OCI-M1 (cell line): ENCODE measurements around the gene HMGB2.

Experiments
- DNase-seq: peaks from one replicate; lab custom pipeline; 2025; lab: John Stamatoyannopoulos, UW

HMGB2 gene

DNA sequence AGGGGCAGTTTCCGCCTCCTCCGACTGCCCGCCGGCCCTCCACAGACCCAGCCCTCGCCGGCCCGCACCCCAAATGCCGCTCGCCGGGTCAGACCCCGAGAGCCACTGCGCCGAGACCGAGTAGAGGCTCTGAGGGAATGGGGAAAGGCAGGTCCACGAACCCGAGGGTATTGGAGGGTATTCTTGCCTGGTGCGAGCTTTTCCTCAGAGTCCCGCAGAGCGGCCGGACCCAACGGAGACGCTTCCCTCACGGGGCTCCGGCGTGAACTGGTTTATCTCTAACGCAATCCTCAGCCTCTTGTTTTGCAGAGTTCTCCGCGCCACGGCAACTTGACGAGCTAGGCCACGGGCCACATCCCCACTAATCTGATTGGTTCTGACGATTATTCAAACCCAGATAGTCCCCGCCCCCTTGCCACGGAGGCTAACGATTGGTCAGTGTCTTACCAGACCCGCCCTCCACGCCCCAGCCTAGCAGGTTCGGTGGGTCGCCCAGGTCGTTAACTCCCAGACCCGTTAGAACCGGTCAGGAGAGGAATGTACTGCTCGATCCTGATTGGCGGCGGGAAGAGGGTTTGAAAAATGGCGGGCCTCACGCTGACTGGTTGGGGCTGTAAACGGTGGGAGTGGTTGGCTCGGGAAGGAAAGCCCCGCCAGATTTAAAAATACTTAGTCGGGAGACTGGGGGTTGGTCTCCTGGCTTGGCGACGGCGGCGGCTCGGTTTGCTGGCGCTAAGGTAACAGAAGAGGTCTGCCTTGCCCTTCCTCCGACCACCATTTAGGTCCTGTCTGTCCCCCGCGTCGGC, at the start of gene HMGB2:
Gene HMGB2, minus strand, starts transcription at position 274 of the 806 bp plus-strand sequence. CDS start 709 bp downstream, outside the sequence.
- DNase-seq = peak; percentile 100

GRCh38 chr4:173382349-173382748, 48.2 kb upstream of the HMGB2 start:
- DNase-seq = no peak

- DNase-seq = peak; percentile 28
Observed at GRCh38 chr4:173381610-173382009, 47.5 kb upstream of the HMGB2 start.

DNA sequence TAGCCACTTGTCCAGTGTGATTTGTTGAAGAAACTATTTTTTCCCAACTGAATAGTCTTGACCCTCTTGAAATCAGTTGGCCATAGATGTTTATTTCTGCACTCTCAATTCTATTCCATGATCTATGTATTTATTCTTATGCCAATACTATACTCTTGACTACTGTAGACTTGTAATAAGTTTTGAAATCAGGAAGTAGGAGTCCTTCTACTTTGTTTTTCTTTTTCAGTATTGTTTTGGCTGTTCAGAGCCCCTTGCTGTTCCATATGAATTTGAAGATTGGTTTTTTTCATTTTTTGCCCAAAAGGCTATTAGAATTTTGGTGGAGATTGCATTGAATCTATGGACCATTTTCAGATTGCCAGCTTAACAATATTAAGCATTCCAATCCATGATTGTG, 46.8 kb upstream of the HMGB2 start:
- DNase-seq = no peak

DNA sequence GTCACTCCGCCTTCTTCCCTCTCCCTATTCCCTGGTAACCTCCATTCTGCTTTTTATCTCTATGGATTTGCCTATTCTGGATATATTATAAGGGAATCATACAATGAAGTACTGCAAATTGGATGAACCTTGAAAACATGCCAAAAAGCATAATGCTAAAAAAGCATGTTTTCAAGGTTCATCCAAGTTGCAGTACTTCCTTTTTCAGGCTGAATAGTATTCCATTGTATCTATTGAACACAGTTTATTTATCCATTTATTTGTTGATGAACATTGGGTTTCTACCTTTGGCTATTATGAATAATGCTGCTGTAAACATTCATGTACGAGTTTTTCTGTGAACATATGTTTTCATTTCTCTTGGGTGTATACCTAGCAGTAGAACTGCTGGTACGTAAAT, 45.8 kb upstream of the HMGB2 start:
- DNase-seq = no peak

- no peak for DNase-seq
Observed at GRCh38 chr4:173374588-173374987, 40.4 kb upstream of the HMGB2 start.

- DNase-seq = peak; percentile 80
Observed at GRCh38 chr4:173371292-173372192, 37.4 kb upstream of the HMGB2 start.

DNA sequence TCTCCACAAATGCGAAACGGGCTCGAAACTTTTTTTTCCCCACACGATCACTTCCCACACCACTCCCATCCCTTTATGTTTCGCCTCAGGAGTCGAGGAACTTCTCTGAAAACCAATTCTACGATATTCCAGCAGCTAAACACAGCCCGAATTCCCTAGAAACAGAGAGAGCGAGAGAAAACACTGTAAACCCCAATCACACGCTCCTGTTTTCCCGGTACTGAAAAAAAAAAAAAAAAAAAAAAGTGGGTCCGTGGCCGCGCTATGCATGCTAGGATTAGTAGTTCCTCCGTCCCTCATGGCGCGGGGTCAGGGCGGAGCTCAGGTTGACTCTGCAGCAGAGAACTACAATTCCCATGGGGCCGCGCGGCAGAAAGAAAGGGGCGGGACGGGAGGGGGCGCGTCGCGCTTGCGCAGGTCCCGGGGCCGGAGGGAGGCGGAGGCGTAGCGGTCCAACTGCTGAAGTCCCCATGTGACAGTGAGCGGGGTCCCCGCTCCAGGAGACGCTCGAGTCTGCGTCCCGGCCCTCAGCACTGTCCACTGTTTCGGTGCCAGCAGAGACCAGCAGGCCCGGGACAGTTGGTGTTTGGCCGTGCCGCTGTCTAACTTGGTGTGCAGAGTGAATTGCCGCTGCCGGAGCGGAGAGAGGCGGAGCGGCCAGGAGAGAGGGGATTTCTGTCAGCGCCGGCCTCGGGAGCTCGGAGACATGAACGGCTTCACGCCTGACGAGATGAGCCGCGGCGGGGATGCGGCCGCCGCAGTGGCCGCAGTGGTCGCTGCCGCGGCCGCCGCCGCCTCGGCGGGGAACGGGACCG, 36.5 kb upstream of the HMGB2 start, which contains the start of gene SAP30:
Gene SAP30, plus strand, starts transcription at position 478 of the 815 bp plus-strand sequence. Its CDS starts 229 bp downstream, at position 707.
- peak; percentile 99 for DNase-seq

- DNase-seq = no peak
Observed at GRCh38 chr4:173370130-173370476, 35.9 kb upstream of the HMGB2 start.

GRCh38 chr4:173367946-173368345, 33.8 kb upstream of the HMGB2 start:
- peak; percentile 80 for DNase-seq

- peak; percentile 25 for DNase-seq
Observed at GRCh38 chr4:173367285-173367684, 33.1 kb upstream of the HMGB2 start.

DNA sequence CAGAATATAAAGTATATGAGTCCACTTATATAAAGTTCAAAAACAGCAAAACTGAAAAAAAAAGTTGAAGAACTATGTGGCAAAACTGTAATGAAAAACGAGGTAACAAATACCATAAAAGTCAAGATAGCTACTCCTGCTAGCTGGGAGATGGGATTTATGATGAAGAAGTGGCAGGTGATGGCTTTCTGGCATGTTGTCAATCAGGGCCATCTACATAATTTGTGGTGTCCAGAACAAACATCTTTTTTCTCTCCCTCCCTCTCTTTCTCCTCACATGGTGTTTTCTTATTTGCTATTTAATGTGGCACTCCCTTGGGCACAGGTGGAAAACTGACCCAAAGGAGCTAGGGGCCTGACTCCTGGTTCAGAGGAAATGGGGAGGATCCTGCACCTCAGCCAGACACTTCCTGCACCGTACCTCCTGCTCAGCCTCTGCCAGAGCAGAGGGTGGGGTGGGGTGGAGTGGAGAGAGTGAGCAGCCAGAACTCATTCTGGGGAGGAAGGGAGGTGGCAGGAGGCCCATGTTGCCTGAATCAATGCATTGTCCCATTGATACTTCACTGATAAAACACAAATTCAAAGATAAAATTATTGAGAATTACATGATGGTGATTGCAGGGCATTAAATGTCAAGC, 31.3 kb upstream of the HMGB2 start:
- DNase-seq = no peak

DNA sequence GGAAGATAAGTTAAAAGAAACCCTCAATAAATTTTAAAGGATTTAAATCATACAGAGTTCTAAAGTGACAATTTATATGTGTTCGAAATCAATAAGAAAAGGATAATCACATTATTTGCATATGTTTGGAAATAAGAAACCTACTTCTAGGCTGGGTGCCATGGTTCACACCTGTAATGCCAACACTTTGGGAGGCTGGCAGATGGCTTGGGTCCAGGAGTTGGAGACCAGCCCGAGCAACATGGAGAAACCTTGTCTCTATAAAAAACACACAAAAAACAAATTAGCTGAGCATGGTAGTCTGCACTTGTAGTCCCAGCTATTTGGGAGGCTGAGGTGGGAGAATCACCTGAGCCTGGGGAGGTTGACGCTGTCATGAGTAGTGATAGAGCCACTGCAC, 28.5 kb upstream of the HMGB2 start:
- no peak for DNase-seq

DNA sequence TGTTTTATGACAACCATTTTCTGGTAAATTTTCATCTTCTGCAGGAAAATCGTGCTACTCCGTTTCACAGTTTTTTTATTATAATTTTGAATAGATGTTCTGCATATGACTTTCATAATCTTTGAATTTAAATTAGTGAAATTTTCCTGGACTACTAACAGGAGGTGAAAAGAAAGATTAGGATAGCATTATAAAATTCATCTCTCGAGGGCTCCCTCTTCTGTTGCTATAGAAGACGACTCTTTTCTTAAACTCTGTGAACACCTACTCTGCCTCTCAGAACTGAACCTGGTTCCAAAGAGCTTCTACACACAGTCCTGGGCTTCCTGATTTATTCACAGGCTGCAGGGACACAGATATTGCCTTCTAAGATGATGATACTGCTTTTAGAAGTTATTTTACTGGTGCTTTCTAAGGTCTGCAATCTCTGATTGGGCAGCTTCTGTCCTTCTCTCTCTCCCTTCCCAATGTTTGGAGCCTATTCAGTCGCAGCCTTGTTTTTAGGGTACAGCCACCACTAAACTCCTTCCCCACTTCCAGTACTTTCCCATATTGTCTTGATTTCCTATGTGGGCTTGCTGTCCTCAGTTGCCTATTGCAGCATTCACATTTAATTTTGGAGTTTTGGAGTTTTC, 26.5 kb upstream of the HMGB2 start:
- DNase-seq = peak; percentile 66

DNA sequence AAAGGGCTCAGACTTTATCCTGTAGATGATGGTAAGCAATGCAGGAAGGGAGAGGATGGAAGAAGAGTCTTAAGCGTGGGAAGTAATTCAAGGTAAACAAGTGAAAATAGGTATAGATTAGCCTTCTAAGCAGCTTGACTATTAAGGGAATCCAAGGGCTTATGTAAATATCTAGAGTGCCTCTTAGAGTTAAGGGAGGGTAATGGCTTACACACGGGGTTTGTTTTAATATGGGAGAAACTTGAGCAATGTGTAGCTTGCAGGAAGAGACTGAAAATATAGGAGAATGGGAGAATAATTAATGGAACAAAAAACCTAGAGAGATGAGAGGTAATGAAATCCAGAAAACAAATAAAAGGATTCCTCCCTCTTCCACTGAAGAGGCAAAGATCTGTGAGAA, 23.8 kb upstream of the HMGB2 start:
- no peak for DNase-seq

- no peak for DNase-seq
Observed at GRCh38 chr4:173347467-173347866, 13.3 kb upstream of the HMGB2 start.

- DNase-seq = no peak
Observed at GRCh38 chr4:173346074-173346473, 11.9 kb upstream of the HMGB2 start.

DNA sequence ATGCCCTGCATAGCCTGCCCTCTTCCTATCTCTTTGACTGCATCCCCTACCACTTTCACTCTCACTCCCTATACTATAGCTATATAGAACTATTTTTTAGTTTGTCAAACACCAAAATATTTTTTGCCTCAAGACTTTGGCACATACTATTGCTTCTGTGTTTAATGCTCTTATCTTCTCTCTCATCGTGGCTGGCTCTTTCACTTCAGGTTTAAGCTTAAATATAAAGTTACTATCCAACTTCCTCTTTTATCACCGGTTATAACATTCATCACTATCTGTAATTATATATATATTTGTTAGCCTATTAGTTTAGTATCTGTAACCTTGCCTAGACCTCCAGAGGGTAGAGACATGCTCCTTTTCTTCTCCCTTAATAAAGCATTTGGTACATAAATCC, 11.5 kb upstream of the HMGB2 start:
- DNase-seq = peak; percentile 34

DNA sequence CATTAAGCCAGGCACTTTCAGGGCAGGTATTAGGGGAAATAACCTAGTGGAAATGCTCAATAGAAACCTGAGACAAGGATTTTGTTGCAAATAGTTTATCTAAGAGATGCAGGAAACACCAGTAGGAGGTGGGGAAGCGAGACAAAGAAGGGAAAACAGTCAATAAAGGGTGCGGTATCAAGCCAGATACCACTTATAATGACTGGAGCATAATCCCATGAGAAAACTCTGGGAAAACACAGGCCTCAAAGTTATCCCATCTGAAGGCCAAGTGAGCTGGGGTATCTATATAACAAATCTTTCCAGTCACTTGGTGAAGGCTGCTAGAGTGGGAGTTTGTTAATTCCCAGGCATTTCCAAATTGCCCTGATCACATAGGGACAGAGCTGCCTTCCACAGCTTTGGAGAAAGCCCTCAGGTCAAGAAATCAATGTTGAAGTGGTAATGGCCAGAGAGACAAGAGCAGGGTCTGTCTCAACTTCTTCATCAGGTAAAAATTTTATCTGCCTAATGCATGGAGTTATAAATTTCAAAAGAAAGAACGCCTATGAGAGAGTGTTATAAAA, 9.8 kb upstream of the HMGB2 start:
- no peak for DNase-seq

GRCh38 chr4:173337463-173337862, 3.3 kb upstream of the HMGB2 start:
- DNase-seq = no peak
